K562 (cell line): ENCODE results near the gene ANKRD23. TPM values are rescaled to one million over a fixed set of nuclear protein-coding genes. Genes with fewer than 3 reads are reported as not detected.

Experiments used
- ATF7 ChIP-seq: fragments of 450-650 bp; IDR thresholded peaks from 2 replicates; pipeline ENCODE4 v1.7.1; 2014; ENCODE audit warnings: mild to moderate bottlenecking, moderate library complexity
- C11orf30 ChIP-seq: fragments of 450-650 bp; IDR thresholded peaks from 2 replicates; pipeline ENCODE4 v1.6.1; 2016; ENCODE audit warnings: low read depth, mild to moderate bottlenecking
- JUND ChIP-seq, 2 experiments: IDR thresholded peaks; 2 replicates in 1 of 2; 3 replicates in 1 of 2; pipeline ENCODE4 v1.6.1; 2011; ENCODE audit warnings: borderline replicate concordance in 2 of 2, low read depth in 2 of 2, low read length in 2 of 2, improper control_type of control experiment in 1 of 2, missing biosample characterization in 1 of 2, missing genetic modification characterization in 1 of 2, missing genetic modification reagents in 1 of 2
- MYC ChIP-seq, 2 experiments: fragments of 250-450 bp in 1 of 2; sonication (Bioruptor Pico) in 1 of 2; IDR thresholded peaks; 2 replicates each; pipeline versions ENCODE4 v1.5.1 to v1.6.1; 2012 to 2021; ENCODE audit warnings: low read depth in 2 of 2, borderline replicate concordance in 1 of 2, improper control_type of control experiment in 1 of 2, low read length in 1 of 2, mild to moderate bottlenecking in 1 of 2, moderate library complexity in 1 of 2
- OTX1 ChIP-seq: fragments of 450-650 bp; formaldehyde crosslinking; IDR thresholded peaks from 2 replicates; pipeline ENCODE4 v1.4.0; 2022; ENCODE audit warnings: mild to moderate bottlenecking
- SMC3 ChIP-seq: conservative IDR thresholded peaks from 2 replicates; pipeline ENCODE4 v1.6.1; 2011; ENCODE audit warnings: low read depth, low read length, improper control_type of control experiment; ENCODE audit not compliant: insufficient read depth
- ZNF592 ChIP-seq: fragments of 450-650 bp; IDR thresholded peaks from 2 replicates; pipeline ENCODE4 v1.6.1; 2017; ENCODE audit warnings: antibody characterized with exemption, mild to moderate bottlenecking
- polyA plus RNA-seq, 8 experiments: library from polyadenylated mRNA; depleted of rRNA in 4 of 8; stranded (reverse) in 5 of 8; unstranded in 3 of 8; fragments of >200 nt; fragmentation: Nextera tagmentation in 2 of 8; fragmentation: Illumina TruSeq in 1 of 8; extraction: Ambion mirVana in 2 of 8; extraction: Trizol in 1 of 8; gene quantifications; 2 replicates each; pipeline versions ENCODE4 v1.2.1 to v1.2.3, GENCODE V29; 2011 to 2014; ENCODE audit warnings: inconsistent platforms in 1 of 8, missing spikeins in 1 of 8
- total RNA-seq, 7 experiments: library from RNA; depleted of rRNA in 6 of 7; stranded (reverse); fragments of >200 nt in 6 of 7; fragmentation: Illumina TruSeq in 2 of 7; extraction: Trizol in 2 of 7; gene quantifications; 2 replicates each; pipeline versions ENCODE4 v1.2.1 to v1.2.3, GENCODE V29; 2011 to 2021; ENCODE audit warnings: low replicate concordance in 1 of 7

Gene ANKRD23
- total and polyA plus RNA-seq, 9 of the 15 experiments (the other 6 are each of a cell fraction or from before 2014, with no cell fraction given), result 0.32 to 4.8 (median 2.8) TPM

- TF ChIP-seq C11orf30 (peak; percentile 86), ZNF592 (peak; percentile 36; the same call in 1 of the 2 replicates), MYC (IDR thresholded peaks at IDR 0.05; ENCODE audit: low read depth, low read length) (no peak), MYC (CRISPR knock-in tag; IDR thresholded peaks at IDR 0.05; ENCODE audit: borderline replicate concordance, low read depth) (peak; percentile 83; the same call in 1 of the 2 replicates), OTX1 (CRISPR knock-in tag) (no peak), SMC3 (0 out of 2 replicates have a peak, but pooled peaks have one; percentile 12), JUND (IDR thresholded peaks at IDR 0.05; ENCODE audit: borderline replicate concordance, low read depth, low read length) (0 out of 2 replicates have a peak, but pooled peaks have one; percentile 4), JUND (tag; IDR thresholded peaks at IDR 0.05; ENCODE audit: borderline replicate concordance, low read depth, low read length) (no peak; the same call in 2 of the 3 replicates), ATF7 (no peak)
Measured at GRCh38 chr2:96856776-96857666, 13.2 kb upstream of the ANKRD23 start (continued).
